K562 (cell line): ENCODE data around the gene OR51B2.

Experiments used
- ZNF584 ChIP-seq: fragments of 200-800 bp; sonication (Bioruptor generic); IDR thresholded peaks from 2 replicates; pipeline ENCODE4 v1.6.1; 2016; ENCODE audit warnings: low read depth, mild to moderate bottlenecking, missing genetic modification characterization, missing compliant biosample characterization
- TF ChIP-seq, protein P1 (sequence below), 3 experiments: IDR thresholded peaks in 2 of 3; conservative IDR thresholded peaks in 1 of 3; 2 replicates each; pipeline ENCODE4 v1.5.1; 2011 to 2012; ENCODE audit warnings: low read length in 3 of 3, mild to moderate bottlenecking in 3 of 3, control low read depth in 2 of 3, improper control_type of control experiment in 1 of 3, inconsistent platforms in 1 of 3, low read depth in 1 of 3, mixed read lengths in 1 of 3, moderate library complexity in 1 of 3; ENCODE audit not compliant: insufficient read depth in 2 of 3

DNA sequence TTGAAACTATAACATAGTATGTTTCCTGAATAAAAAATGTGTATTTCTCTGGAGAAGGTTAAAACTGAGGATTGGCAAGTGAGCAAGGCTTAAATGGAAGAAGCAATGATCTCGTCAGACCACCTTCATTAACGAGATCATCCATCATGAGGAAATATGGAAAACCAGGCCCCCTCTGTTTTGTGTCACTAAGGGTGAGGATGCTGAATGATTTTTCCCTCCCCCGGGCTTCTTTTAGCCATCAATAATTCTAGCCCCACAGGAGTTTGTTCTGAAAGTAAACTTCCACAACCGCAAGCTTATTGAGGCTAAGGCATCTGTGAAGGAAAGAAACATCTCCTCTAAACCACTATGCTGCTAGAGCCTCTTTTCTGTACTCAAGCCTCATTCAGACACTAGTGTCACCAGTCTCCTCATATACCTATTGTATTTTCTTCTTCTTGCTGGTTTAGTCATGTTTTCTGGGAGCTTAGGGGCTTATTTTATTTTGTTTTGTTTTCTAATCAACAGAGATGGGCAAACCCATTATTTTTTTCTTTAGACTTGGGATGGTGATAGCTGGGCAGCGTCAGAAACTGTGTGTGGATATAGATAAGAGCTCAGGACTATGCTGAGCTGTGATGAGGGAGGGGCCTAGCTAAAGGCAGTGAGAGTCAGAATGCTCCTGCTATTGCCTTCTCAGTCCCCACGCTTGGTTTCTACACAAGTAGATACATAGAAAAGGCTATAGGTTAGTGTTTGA, 48.6 kb downstream of the OR51B2 start:
- no peak for TF ChIP-seq ZNF584 (CRISPR knock-in tag)
- TF ChIP-seq, protein P1, sequence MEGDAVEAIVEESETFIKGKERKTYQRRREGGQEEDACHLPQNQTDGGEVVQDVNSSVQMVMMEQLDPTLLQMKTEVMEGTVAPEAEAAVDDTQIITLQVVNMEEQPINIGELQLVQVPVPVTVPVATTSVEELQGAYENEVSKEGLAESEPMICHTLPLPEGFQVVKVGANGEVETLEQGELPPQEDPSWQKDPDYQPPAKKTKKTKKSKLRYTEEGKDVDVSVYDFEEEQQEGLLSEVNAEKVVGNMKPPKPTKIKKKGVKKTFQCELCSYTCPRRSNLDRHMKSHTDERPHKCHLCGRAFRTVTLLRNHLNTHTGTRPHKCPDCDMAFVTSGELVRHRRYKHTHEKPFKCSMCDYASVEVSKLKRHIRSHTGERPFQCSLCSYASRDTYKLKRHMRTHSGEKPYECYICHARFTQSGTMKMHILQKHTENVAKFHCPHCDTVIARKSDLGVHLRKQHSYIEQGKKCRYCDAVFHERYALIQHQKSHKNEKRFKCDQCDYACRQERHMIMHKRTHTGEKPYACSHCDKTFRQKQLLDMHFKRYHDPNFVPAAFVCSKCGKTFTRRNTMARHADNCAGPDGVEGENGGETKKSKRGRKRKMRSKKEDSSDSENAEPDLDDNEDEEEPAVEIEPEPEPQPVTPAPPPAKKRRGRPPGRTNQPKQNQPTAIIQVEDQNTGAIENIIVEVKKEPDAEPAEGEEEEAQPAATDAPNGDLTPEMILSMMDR (IDR thresholded peaks at IDR 0.05 in 2 of 3, conservative IDR thresholded peaks at IDR 0.05 in 1 of 3; ENCODE audit: insufficient read depth in 2 of 3, low read depth in 1 of 3, low read length in 3 of 3): no peak
